Astrocyte (in vitro differentiated cells and primary cell): ENCODE results near the gene CFAP43.

Experiments
- EZH2 ChIP-seq: IDR thresholded peaks from 2 replicates; pipeline ENCODE4 v1.6.1; 2012; ENCODE audit warnings: mild to moderate bottlenecking, low read length, inconsistent platforms; ENCODE audit not compliant: insufficient read depth
- TF ChIP-seq, protein P1 (sequence below): IDR thresholded peaks from 2 replicates; pipeline ENCODE4 v1.5.1; 2011; ENCODE audit warnings: low read depth, mild to moderate bottlenecking, inconsistent platforms, low read length, moderate library complexity; ENCODE audit not compliant: insufficient read depth

DNA sequence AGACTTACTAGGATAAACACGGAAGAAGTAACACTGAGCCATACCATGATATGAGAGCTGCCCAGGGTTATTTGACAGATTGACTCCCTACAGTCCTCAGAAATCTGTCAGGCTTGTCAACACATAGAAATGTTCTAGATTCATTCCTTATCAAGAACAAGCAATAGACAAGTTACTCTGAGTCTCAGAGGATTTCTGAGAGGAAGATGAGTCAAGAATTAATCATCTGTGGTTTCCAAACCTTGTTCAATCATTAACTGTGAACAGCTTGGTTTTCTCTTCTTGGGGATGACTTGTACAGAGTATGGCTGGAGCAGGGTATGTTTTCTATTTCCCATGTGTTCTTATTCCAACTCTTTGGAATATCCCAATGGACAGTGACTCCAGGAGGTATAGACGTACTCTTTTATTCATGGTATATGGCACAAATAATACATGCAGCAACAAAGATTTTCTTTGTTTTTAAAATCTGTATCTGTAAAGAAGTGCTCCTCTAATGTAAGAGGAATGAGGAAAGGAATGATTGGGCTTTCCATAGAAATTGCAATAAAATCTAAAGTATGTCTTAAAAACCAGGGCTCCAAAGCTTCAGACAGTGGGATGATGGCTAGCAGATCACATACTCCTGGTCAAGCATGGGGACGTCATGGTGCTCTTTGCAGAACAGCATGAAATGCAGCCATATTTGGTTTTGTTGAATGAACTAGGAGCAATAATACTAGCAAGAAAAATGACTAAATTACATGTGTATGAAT, 122.1 kb downstream of the CFAP43 start:
- TF ChIP-seq EZH2 = no peak
- TF ChIP-seq, protein P1, sequence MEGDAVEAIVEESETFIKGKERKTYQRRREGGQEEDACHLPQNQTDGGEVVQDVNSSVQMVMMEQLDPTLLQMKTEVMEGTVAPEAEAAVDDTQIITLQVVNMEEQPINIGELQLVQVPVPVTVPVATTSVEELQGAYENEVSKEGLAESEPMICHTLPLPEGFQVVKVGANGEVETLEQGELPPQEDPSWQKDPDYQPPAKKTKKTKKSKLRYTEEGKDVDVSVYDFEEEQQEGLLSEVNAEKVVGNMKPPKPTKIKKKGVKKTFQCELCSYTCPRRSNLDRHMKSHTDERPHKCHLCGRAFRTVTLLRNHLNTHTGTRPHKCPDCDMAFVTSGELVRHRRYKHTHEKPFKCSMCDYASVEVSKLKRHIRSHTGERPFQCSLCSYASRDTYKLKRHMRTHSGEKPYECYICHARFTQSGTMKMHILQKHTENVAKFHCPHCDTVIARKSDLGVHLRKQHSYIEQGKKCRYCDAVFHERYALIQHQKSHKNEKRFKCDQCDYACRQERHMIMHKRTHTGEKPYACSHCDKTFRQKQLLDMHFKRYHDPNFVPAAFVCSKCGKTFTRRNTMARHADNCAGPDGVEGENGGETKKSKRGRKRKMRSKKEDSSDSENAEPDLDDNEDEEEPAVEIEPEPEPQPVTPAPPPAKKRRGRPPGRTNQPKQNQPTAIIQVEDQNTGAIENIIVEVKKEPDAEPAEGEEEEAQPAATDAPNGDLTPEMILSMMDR = no peak
